Measurements from ENCODE around the gene KLHDC7A.

KLHDC7A gene

GRCh38 chr1:18463984-18464664 is 16.6 kb upstream of the KLHDC7A start:
- no peak for DNase-seq
- peaks cover 2% of the 10 kb centered on the region for H3K4me1 Mint-ChIP-seq (ENCODE audit: low read depth)
- no peaks in the 10 kb centered on the region for H3K9me3 Mint-ChIP-seq
- H3K4me3 Mint-ChIP-seq, result no peak overlapping the region
- no peak overlapping the region for H3K27ac Mint-ChIP-seq
- H3K36me3 Mint-ChIP-seq (ENCODE audit: low read depth), result no peaks in the 10 kb centered on the region
- peaks cover 30% of the 10 kb centered on the region for H3K27me3 Mint-ChIP-seq

GRCh38 chr1:18464665-18465050 is 16.1 kb upstream of the KLHDC7A start:
- H3K9me3 Mint-ChIP-seq, result no peaks in the 10 kb centered on the region
- no peak overlapping the region for H3K27ac Mint-ChIP-seq

GRCh38 chr1:18466676-18467075 is 14.1 kb upstream of the KLHDC7A start:
- H3K27me3 Mint-ChIP-seq, result peaks cover 11% of the 10 kb centered on the region
- no peak overlapping the region for H3K4me3 Mint-ChIP-seq
- H3K36me3 Mint-ChIP-seq (ENCODE audit: low read depth), result no peaks in the 10 kb centered on the region
- DNase-seq, result no peak
- H3K27ac Mint-ChIP-seq, result no peak overlapping the region
- no peaks in the 10 kb centered on the region for H3K9me3 Mint-ChIP-seq
- peaks cover 2% of the 10 kb centered on the region for H3K4me1 Mint-ChIP-seq (ENCODE audit: low read depth)

More at GRCh38 chr1:18464665-18465050, 16.1 kb upstream of the KLHDC7A start:
- DNase-seq, result no peak
- H3K4me3 Mint-ChIP-seq, result no peak overlapping the region
- peaks cover 24% of the 10 kb centered on the region for H3K27me3 Mint-ChIP-seq
- H3K4me1 Mint-ChIP-seq (ENCODE audit: low read depth), result peaks cover 2% of the 10 kb centered on the region
- H3K36me3 Mint-ChIP-seq (ENCODE audit: low read depth), result no peaks in the 10 kb centered on the region

- Mint-ChIP-seq H3K27ac (no peak overlapping the region), H3K4me1 (ENCODE audit: low read depth) (peaks cover 2% of the 10 kb centered on the region), H3K4me3 (no peak overlapping the region), H3K27me3 (no peaks in the 10 kb centered on the region), H3K36me3 (ENCODE audit: low read depth) (no peaks in the 10 kb centered on the region), H3K9me3 (no peaks in the 10 kb centered on the region)
- DNase-seq, result no peak
Measured at GRCh38 chr1:18468570-18468969, 12.2 kb upstream of the KLHDC7A start.

GRCh38 chr1:18469514-18469913 is 11.2 kb upstream of the KLHDC7A start:
- no peak for DNase-seq
- Mint-ChIP-seq H3K4me1 (ENCODE audit: low read depth) (peaks cover 2% of the 10 kb centered on the region), H3K9me3 (no peaks in the 10 kb centered on the region), H3K27me3 (peaks cover 4% of the 10 kb centered on the region), H3K27ac (no peak overlapping the region), H3K36me3 (ENCODE audit: low read depth) (no peaks in the 10 kb centered on the region), H3K4me3 (no peak overlapping the region)

- no peak overlapping the region for H3K4me3 Mint-ChIP-seq
Measured at GRCh38 chr1:18470671-18471355, 9.9 kb upstream of the KLHDC7A start.

GRCh38 chr1:18473195-18473815 is 7.4 kb upstream of the KLHDC7A start:
- Mint-ChIP-seq H3K27me3 (peaks cover 16% of the 10 kb centered on the region), H3K4me1 (ENCODE audit: low read depth) (no peaks in the 10 kb centered on the region), H3K4me3 (no peak overlapping the region), H3K27ac (no peak overlapping the region), H3K9me3 (no peaks in the 10 kb centered on the region), H3K36me3 (ENCODE audit: low read depth) (no peaks in the 10 kb centered on the region)
- no peak for DNase-seq

More at GRCh38 chr1:18470671-18471355, 9.9 kb upstream of the KLHDC7A start:
- Mint-ChIP-seq H3K36me3 (ENCODE audit: low read depth) (no peaks in the 10 kb centered on the region), H3K27me3 (peaks cover 5% of the 10 kb centered on the region), H3K9me3 (no peaks in the 10 kb centered on the region), H3K27ac (no peak overlapping the region), H3K4me1 (ENCODE audit: low read depth) (no peaks in the 10 kb centered on the region)
- DNase-seq, result no peak

- Mint-ChIP-seq H3K36me3 (ENCODE audit: low read depth) (no peaks in the 10 kb centered on the region), H3K9me3 (no peaks in the 10 kb centered on the region), H3K4me3 (no peak overlapping the region), H3K4me1 (ENCODE audit: low read depth) (peaks cover 7% of the 10 kb centered on the region), H3K27me3 (peaks cover 16% of the 10 kb centered on the region), H3K27ac (no peak overlapping the region)
- no peak for DNase-seq
Measured at GRCh38 chr1:18474559-18475175, 6.1 kb upstream of the KLHDC7A start.

- Mint-ChIP-seq H3K27me3 (peaks cover 23% of the 10 kb centered on the region), H3K4me3 (no peak overlapping the region), H3K4me1 (ENCODE audit: low read depth) (peaks cover 7% of the 10 kb centered on the region), H3K27ac (no peak overlapping the region), H3K9me3 (no peaks in the 10 kb centered on the region), H3K36me3 (ENCODE audit: low read depth) (no peaks in the 10 kb centered on the region)
- DNase-seq, result no peak
Measured at GRCh38 chr1:18475234-18475905, 5.4 kb upstream of the KLHDC7A start.

GRCh38 chr1:18479454-18479853 is 1.3 kb upstream of the KLHDC7A start:
- Mint-ChIP-seq H3K9me3 (no peaks in the 10 kb centered on the region), H3K4me1 (ENCODE audit: low read depth) (peaks cover 7% of the 10 kb centered on the region), H3K27ac (no peak overlapping the region), H3K27me3 (peaks cover 20% of the 10 kb centered on the region), H3K4me3 (no peak overlapping the region), H3K36me3 (ENCODE audit: low read depth) (no peaks in the 10 kb centered on the region)
- no peak for DNase-seq

- Mint-ChIP-seq H3K4me1 (ENCODE audit: low read depth) (peaks cover 7% of the 10 kb centered on the region), H3K36me3 (ENCODE audit: low read depth) (no peaks in the 10 kb centered on the region), H3K27ac (no peak overlapping the region), H3K27me3 (peaks cover 22% of the 10 kb centered on the region), H3K4me3 (no peak overlapping the region), H3K9me3 (no peaks in the 10 kb centered on the region)
- DNase-seq, result no peak
Measured at GRCh38 chr1:18481190-18481920, 625 bp downstream of the KLHDC7A start.

- H3K4me1 Mint-ChIP-seq (ENCODE audit: low read depth), result peaks cover 7% of the 10 kb centered on the region
- H3K4me3 Mint-ChIP-seq, result no peak overlapping the region
Measured at GRCh38 chr1:18481921-18482701, 1.4 kb downstream of the KLHDC7A start.

GRCh38 chr1:18482721-18483425 is 2.1 kb downstream of the KLHDC7A start:
- Mint-ChIP-seq H3K9me3 (no peaks in the 10 kb centered on the region), H3K4me1 (ENCODE audit: low read depth) (peaks cover 7% of the 10 kb centered on the region), H3K4me3 (no peak overlapping the region), H3K27me3 (peaks cover 15% of the 10 kb centered on the region), H3K27ac (no peak overlapping the region), H3K36me3 (ENCODE audit: low read depth) (no peaks in the 10 kb centered on the region)
- DNase-seq, result no peak

More at GRCh38 chr1:18481921-18482701, 1.4 kb downstream of the KLHDC7A start:
- Mint-ChIP-seq H3K9me3 (no peaks in the 10 kb centered on the region), H3K27me3 (peaks cover 16% of the 10 kb centered on the region), H3K36me3 (ENCODE audit: low read depth) (no peaks in the 10 kb centered on the region), H3K27ac (no peak overlapping the region)
- no peak for DNase-seq
